Gastroesophageal sphincter (tissue), 3 donors: ENCODE data around the gene TAF4.

Source experiments
- CTCF ChIP-seq, 4 experiments: fragments of 200-600 bp in 2 of 4; fragments of 450-650 bp in 2 of 4; sonication (generic) in 1 of 4; IDR thresholded peaks; one replicate each; pipeline ENCODE4 v1.5.1; 2017 to 2019; ENCODE audit warnings: antibody characterized with exemption in 4 of 4, mild to moderate bottlenecking in 2 of 4, moderate library complexity in 2 of 4
- EP300 ChIP-seq: sonication (generic); formaldehyde crosslinking; IDR thresholded peaks from one replicate; pipeline ENCODE4 v1.6.1; 2017; ENCODE audit warnings: antibody characterized with exemption, mild to moderate bottlenecking
- POLR2A ChIP-seq, 2 donors: fragments of 450-650 bp; IDR thresholded peaks; one replicate each; pipeline ENCODE4 v1.6.1; 2017; ENCODE audit warnings: antibody characterized with exemption in 2 of 2, mild to moderate bottlenecking in 2 of 2, moderate library complexity in 1 of 2
- POLR2AphosphoS5 ChIP-seq: sonication (generic); formaldehyde crosslinking; IDR thresholded peaks from one replicate; pipeline ENCODE4 v1.6.1; 2017; ENCODE audit warnings: antibody characterized with exemption

GRCh38 chr20:62085206-62085605 is 19.5 kb upstream of the TAF4 start:
- TF ChIP-seq POLR2AphosphoS5 (no peak), POLR2A (IDR thresholded peaks at IDR 0.05) (no peak), CTCF (IDR thresholded peaks at IDR 0.05) (no peak), EP300 (no peak)
